Stomach (tissue), 4 donors: ENCODE results near the gene SPACDR.

Experiments used
- CTCF ChIP-seq, 7 experiments: fragments of 450-650 bp in 4 of 7; fragments of 200-600 bp in 3 of 7; sonication (generic) in 3 of 7; IDR thresholded peaks; one replicate each; pipeline ENCODE4 v1.5.1; 2016 to 2019; ENCODE audit warnings: antibody characterized with exemption in 7 of 7, control low read depth in 2 of 7, mild to moderate bottlenecking in 1 of 7
- POLR2AphosphoS5 ChIP-seq, 3 donors: sonication (generic); formaldehyde crosslinking; IDR thresholded peaks; one replicate each; pipeline ENCODE4 v1.6.1; 2016; ENCODE audit warnings: antibody characterized with exemption in 3 of 3

GRCh38 chr7:100489824-100490223 is 25.8 kb upstream of the SPACDR start:
- no peak for TF ChIP-seq POLR2AphosphoS5 (IDR thresholded peaks at IDR 0.05)
- no peak for TF ChIP-seq CTCF (IDR thresholded peaks at IDR 0.05)
